HCT116 (cell line): ENCODE measurements around the gene CDH26. TPM values are rescaled to one million over a fixed set of nuclear protein-coding genes. Genes with fewer than 3 reads are reported as not detected.

ENCODE experiments used
- ATAC-seq: fragments of 200-7000 bp; cut with Tn5 transposase; 2 replicates; pipeline ENCODE4 v1.9.1; 2020; ENCODE audit warnings: mild to moderate bottlenecking, moderate library complexity
- BruUV-seq: library from RNA; stranded (reverse); fragments of 400-500 nt; replicated peaks from 2 replicates; lab custom pipeline; 2021; lab: Mats Ljungman, UMichigan
- CTCF ChIA-PET: fragments of 300-600 bp; sonication (Branson Sonifier 250); formaldehyde crosslinking; loops from one replicate; lab custom pipeline; 2021; ENCODE audit warnings: antibody characterized with exemption; lab: Charles Lee
- POLR2A ChIA-PET: fragments of 300-600, 350-600 bp; sonication (Branson Sonifier 250); formaldehyde crosslinking; loops from one replicate; lab custom pipeline; 2021; ENCODE audit warnings: antibody characterized with exemption; lab: Charles Lee
- RAD21 ChIA-PET, 2 experiments: fragments of 300-600 bp; sonication (Branson Sonifier 250); formaldehyde crosslinking; loops; one replicate each; lab custom pipeline; 2023; ENCODE audit warnings: low total read pairs in 2 of 2; ENCODE audit not compliant: uncharacterized antibody in 2 of 2, unreplicated experiment in 2 of 2, low non-redundant PET in 1 of 2; lab: Charles Lee
- DNase-seq: peaks from one replicate; pipeline ENCODE4 v3.0.0-alpha.2; 2010; ENCODE audit warnings: low read depth, low spot score
- H2AFZ ChIP-seq: fragments of 200-600 bp; shearing (Covaris generic), sonication (generic); 2 replicates; pipeline ENCODE4 v1.6.1; 2017; ENCODE audit warnings: low read depth, mixed run types, mixed read lengths, antibody characterized with exemption, low read length; ENCODE audit not compliant: poor library complexity, severe bottlenecking
- H3K27ac ChIP-seq: 2 replicates; pipeline ENCODE4 v1.5.1; 2012; ENCODE audit warnings: low read depth, low read length
- H3K27me3 ChIP-seq: fragments of 200-600 bp; sonication (generic); 2 replicates; pipeline ENCODE4 v1.6.1; 2016; ENCODE audit warnings: mixed run types, low read length, mixed read lengths; ENCODE audit not compliant: insufficient read depth
- H3K36me3 ChIP-seq, 2 experiments: fragments of 200-500 bp in 1 of 2; fragments of 200-600 bp in 1 of 2; sonication (Bioruptor generic) in 1 of 2; sonication (generic) in 1 of 2; 2 replicates each; pipeline versions ENCODE4 v1.5.1 to v1.6.1; 2014 to 2016; ENCODE audit warnings: low read length in 2 of 2, inconsistent platforms in 1 of 2, mixed read lengths in 1 of 2, mixed run types in 1 of 2; ENCODE audit not compliant: insufficient read depth in 2 of 2, control insufficient read depth in 1 of 2
- H3K4me1 ChIP-seq, 2 experiments: fragments of 200-600 bp in 1 of 2; sonication (generic) in 1 of 2; 2 replicates each; pipeline versions ENCODE4 v1.5.1 to v1.6.1; 2012 to 2017; ENCODE audit warnings: low read length in 2 of 2, inconsistent platforms in 1 of 2, mild to moderate bottlenecking in 1 of 2, mixed read lengths in 1 of 2, mixed run types in 1 of 2, moderate library complexity in 1 of 2; ENCODE audit not compliant: insufficient read depth in 2 of 2, control insufficient read depth in 1 of 2
- H3K4me2 ChIP-seq: fragments of 200-600 bp; sonication (generic); 2 replicates; pipeline ENCODE4 v1.6.1; 2017; ENCODE audit warnings: mixed run types, low read length, mixed read lengths
- H3K4me3 ChIP-seq, 2 experiments: fragments of 200-600 bp in 1 of 2; sonication (generic) in 1 of 2; replicated peaks in 1 of 2; 2 replicates each; pipeline ENCODE4 v1.5.1; 2011 to 2016; ENCODE audit warnings: low read length in 2 of 2, control low read depth in 1 of 2, low read depth in 1 of 2, mild to moderate bottlenecking in 1 of 2, mixed read lengths in 1 of 2, mixed run types in 1 of 2
- H3K79me2 ChIP-seq: fragments of 200-600 bp; sonication (generic); 2 replicates; pipeline ENCODE4 v1.6.1; 2017; ENCODE audit warnings: mild to moderate bottlenecking, mixed run types, low read length, moderate library complexity, mixed read lengths; ENCODE audit not compliant: insufficient read depth
- H3K9ac ChIP-seq: fragments of 200-600 bp; sonication (generic); 2 replicates; pipeline ENCODE4 v1.6.1; 2016; ENCODE audit warnings: low read length, mixed read lengths
- H3K9me2 ChIP-seq: fragments of 200-600 bp; sonication (generic), shearing (Covaris generic); 2 replicates; pipeline ENCODE4 v1.6.1; 2017; ENCODE audit warnings: mixed run types, mild to moderate bottlenecking, moderate library complexity; ENCODE audit not compliant: insufficient read depth
- H3K9me3 ChIP-seq, 2 experiments: fragments of 200-500 bp in 1 of 2; fragments of 200-600 bp in 1 of 2; sonication (Bioruptor generic) in 1 of 2; sonication (generic) in 1 of 2; 2 replicates each; pipeline ENCODE4 v1.6.1; 2014 to 2017; ENCODE audit warnings: low read length in 2 of 2, mixed read lengths in 2 of 2, inconsistent platforms in 1 of 2, low read depth in 1 of 2, mild to moderate bottlenecking in 1 of 2, mixed run types in 1 of 2, moderate library complexity in 1 of 2; ENCODE audit not compliant: control insufficient read depth in 1 of 2, insufficient read depth in 1 of 2
- H4K20me1 ChIP-seq: fragments of 200-600 bp; sonication (generic), shearing (Covaris generic); 2 replicates; pipeline ENCODE4 v1.6.1; 2017; ENCODE audit warnings: mixed run types, mild to moderate bottlenecking, moderate library complexity; ENCODE audit not compliant: insufficient read depth
- CBX3 ChIP-seq: IDR thresholded peaks from 2 replicates; pipeline ENCODE4 v1.6.1; 2012; ENCODE audit warnings: low read depth
- EGR1 ChIP-seq: IDR thresholded peaks from 2 replicates; pipeline ENCODE4 v1.6.1; 2012; ENCODE audit warnings: low read depth
- EZH2 ChIP-seq: fragments of 200-600 bp; sonication (generic); IDR thresholded peaks from 2 replicates; pipeline ENCODE4 v1.6.1; 2017; ENCODE audit warnings: antibody characterized with exemption, mixed run types
- EZH2phosphoT487 ChIP-seq: fragments of 200-600 bp; IDR thresholded peaks from 2 replicates; pipeline ENCODE4 v1.6.1; 2018; ENCODE audit warnings: antibody characterized with exemption, borderline replicate concordance
- JUND ChIP-seq: IDR thresholded peaks from 2 replicates; pipeline ENCODE4 v1.6.1; 2012
- RAD21 ChIP-seq: IDR thresholded peaks from 2 replicates; pipeline ENCODE4 v1.6.1; 2012; ENCODE audit warnings: low read depth, mild to moderate bottlenecking
- REST ChIP-seq: IDR thresholded peaks from 2 replicates; pipeline ENCODE4 v1.6.1; 2012; ENCODE audit warnings: low read depth
- SRF ChIP-seq: IDR thresholded peaks from 2 replicates; pipeline ENCODE4 v1.6.1; 2012; ENCODE audit warnings: low read depth
- TCF7L2 ChIP-seq: IDR thresholded peaks from 2 replicates; pipeline ENCODE4 v1.7.0; 2011; ENCODE audit warnings: borderline replicate concordance, inconsistent platforms; ENCODE audit not compliant: insufficient read depth, insufficient read length; ENCODE audit errors: extremely low read depth
- YY1 ChIP-seq: IDR thresholded peaks from 2 replicates; pipeline ENCODE4 v1.6.1; 2011; ENCODE audit warnings: low read length, low read depth, moderate library complexity, mild to moderate bottlenecking; ENCODE audit not compliant: insufficient replicate concordance; ENCODE audit errors: extremely low read depth
- ZBTB33 ChIP-seq: IDR thresholded peaks from 2 replicates; pipeline ENCODE4 v1.6.1; 2011; ENCODE audit warnings: mild to moderate bottlenecking, low read length, moderate library complexity; ENCODE audit not compliant: insufficient replicate concordance; ENCODE audit errors: extremely low read depth
- ZFX ChIP-seq: fragments of 450-650 bp; IDR thresholded peaks from 2 replicates; pipeline ENCODE4 v1.6.1; 2017
- intact Hi-C: fragments of 100-400 bp; cut with micrococcal nuclease; formaldehyde crosslinking; loops from 2 replicates; pipeline ENCODE4 v1.10.0; 2022
- total RNA-seq: library from RNA; stranded (reverse); gene quantifications from one replicate; pipeline ENCODE4 v1.2.1, GENCODE V29; 2021; ENCODE audit not compliant: unreplicated experiment

The CDH26 gene
- total RNA-seq, 1 experiment from 2014 or later = 0.34 TPM

GRCh38 chr20:60024801-60025200 is 66.6 kb downstream of the CDH26 start:
- no peak overlapping the region for H3K9ac ChIP-seq
- POLR2A ChIA-PET = no interaction called here

More at GRCh38 chr20:60024801-60025200, 66.6 kb downstream of the CDH26 start:
- ChIA-PET RAD21 (no interaction called here), CTCF (no interaction called here)
- no peaks in the 10 kb centered on the region for H3K79me2 ChIP-seq
- no peak overlapping the region for H3K4me2 ChIP-seq
- no peaks in the 10 kb centered on the region for H4K20me1 ChIP-seq
- H3K4me3 ChIP-seq = no peak overlapping the region
- no peak for DNase-seq
- intact Hi-C loops = no loop called here
- H3K4me1 ChIP-seq = no peaks in the 10 kb centered on the region
- H3K27me3 ChIP-seq = 0 out of 2 replicates have a peak, but pooled peaks cover 4% of the 10 kb centered on the region
- no peaks in the 10 kb centered on the region for H3K9me3 ChIP-seq
- no peak for ATAC-seq
- TF ChIP-seq ZBTB33 = no peak
- no peak for TF ChIP-seq EGR1
- TF ChIP-seq EZH2 = no peak
- TF ChIP-seq REST = no peak
- no peak for TF ChIP-seq TCF7L2
- TF ChIP-seq SRF = no peak
- no peak for TF ChIP-seq EZH2phosphoT487
- no peak for TF ChIP-seq ZFX
- no peak for TF ChIP-seq YY1
- TF ChIP-seq CBX3 = no peak
- no peak for TF ChIP-seq RAD21
- TF ChIP-seq JUND = no peak
- BruUV-seq = no TSS peak
- H3K9me2 ChIP-seq = no peaks in the 10 kb centered on the region
- no peak overlapping the region for H2AFZ ChIP-seq
- H3K36me3 ChIP-seq = no peaks in the 10 kb centered on the region
- no peak overlapping the region for H3K27ac ChIP-seq
